ENCODE results near the gene CDHR4.
A peak's percentile ranks its signal among the peaks of the same experiment; 100 is the strongest.
"Not testable (repeated sequence)": the region's sequence is repeated elsewhere in the genome, so short reads cannot be mapped to it uniquely, and the experiment has no call there.

CDHR4 gene, protein sequence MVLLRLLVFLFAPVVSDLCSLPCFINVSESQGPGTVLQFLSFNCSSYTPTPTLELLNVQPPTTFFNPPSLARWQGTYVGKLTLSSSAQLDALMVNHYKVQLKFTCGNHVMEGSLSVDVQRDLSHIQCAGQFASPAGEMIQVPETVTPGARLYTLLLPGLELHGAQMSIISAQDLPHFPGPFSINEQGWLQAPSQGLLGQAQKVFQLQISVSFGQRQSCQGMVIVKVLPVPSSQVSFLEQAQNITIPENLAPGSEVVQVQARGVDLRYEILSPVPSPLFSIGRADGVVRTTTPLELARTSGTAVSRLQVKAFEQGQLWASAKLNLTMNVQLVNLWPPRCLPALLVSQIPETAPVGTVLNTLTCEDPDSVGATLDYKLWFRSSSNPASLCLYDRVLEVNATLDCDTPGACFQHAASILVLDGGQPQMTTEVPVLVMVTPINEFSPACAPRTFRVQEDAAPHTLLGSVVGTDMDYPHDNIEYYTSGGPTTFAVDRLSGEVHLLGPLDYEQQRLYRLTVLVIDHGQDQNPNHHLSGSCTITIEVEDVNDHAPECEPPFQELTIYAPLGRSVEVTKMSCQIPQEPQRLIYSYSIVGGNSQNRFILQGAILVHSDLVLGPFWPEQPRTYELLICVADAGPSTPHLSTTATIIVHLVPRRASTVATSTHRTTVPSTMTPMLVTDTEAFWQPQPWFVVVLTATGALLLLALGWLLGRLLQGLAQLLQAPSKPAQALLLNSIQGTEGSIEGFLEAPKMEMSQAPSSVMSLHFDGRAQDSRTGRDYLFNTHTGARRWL

GRCh38 chr3:49799761-49800160 lies at the start of gene CDHR4:
Gene CDHR4 (minus strand): TSS chr3:49799873. CDS start chr3:49799812, 61 bp downstream.
- DNase-seq (ENCODE audit: low spot score): no peak

- DNase-seq (ENCODE audit: low spot score): no peak
Observed at GRCh38 chr3:49845694-49846093, 46.0 kb upstream of the CDHR4 start.

DNA sequence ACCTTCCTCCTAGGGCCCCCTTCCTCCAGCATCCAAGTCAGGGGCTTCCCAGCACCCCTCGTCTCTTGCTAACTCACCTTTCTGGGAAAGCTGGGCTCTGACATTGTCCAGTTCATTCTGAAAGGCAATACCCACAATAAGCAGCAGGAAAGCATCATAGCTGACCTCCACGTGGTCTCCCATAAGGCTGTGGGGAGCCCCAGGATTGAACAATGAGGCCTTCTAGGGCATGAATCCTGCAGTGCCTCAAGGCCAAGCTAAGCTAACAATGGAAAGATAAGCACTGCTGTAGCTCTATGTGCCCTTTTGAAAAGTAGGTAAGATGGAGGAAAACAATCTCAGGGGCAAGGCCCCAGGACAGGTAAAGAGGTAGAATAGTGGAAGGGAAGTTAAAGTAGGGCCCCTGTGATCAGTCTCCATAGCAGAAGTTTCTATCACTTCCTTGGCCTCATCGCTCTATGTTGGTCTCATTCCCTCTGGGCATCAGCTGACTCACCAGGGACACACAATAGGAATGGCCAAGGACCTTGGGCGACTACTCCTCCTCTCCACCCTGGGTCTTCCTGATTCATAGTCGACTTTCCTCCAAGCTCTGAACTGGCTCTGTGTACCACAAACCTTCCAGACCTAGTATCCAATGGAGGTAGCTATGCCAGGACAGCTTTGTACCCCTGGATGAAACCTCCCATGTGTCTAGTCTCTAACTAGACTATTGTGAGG lies 45.0 kb upstream of the CDHR4 start:
- DNase-seq (ENCODE audit: low spot score): no peak

DNA sequence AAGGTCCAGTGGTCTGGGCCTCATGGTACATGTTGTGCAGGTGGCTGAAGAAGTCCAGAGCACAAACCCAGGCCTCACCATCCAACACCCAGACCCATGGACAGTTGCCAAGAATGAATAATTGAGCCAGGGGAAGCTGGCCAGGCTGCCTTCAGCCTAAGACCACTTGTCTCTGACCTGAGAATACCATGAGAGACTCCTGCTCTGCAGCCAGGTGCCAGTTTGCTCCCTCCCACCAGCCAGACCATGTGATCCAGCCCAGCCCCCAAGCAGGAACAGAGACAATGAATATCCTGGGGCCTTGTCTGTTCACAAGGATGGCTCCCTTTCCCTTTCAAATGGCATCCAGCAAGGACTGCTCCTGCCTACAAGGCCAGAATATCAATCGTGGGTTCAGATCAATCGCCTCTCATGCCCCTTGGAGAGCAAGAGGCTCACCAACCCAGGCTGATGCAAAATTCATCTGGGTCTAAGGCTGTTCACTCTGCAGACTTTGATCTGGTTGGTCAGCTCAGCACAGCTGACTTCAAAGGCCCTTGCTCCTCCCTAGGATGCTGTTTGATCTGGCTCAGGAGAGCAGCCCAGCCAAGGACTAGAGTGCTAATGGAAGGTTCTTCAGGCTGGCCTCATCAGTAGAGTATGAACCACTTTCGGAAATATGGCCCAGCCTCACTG lies 43.3 kb upstream of the CDHR4 start:
- no peak for DNase-seq (ENCODE audit: low spot score)

DNA sequence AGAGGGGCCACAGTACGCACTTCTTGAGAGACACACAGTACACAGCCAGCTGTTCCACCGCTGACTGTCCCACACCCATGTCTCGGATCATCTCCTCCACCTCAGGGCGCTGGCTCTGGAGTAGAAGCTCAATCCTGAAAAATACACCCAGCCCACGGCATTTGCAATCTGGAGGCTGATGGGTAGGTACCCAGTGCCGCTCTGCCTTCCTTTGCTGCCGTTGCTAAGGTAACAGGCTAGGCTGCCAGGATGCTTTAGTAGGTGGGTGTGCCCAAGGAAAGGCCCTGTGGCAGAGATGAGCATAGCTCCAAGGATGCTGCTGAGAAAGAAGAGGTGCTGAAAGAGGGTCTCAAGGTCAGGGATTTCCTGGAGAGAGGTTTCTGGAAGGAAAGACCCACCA lies 42.1 kb upstream of the CDHR4 start:
- no peak for DNase-seq (ENCODE audit: low spot score)

DNA sequence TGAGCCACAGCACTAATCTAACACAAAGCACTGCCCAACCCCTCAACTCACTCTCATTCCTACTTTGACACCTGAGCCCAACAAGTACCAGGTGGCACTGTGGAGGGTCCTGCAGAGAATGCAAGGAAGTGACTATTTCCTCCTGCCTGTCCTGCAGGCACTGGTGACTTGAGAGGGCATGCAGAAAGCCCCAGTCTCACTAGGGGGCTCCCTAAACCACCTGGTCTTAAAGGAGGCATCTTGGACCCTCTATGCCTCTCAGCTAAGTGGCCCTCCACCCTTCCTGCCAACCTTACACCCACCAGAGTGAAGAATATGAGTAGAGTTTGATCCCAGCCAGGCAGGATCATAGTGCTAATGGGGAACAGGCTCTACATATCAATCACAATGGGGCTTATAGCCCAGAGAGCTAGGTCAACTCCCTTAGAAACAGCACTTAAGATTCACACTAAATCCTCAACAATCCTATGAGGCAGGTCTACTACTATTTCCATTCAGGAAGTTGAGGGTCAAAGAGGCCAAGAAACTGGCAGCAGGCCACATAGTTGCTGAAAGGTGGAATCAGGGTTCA lies 41.5 kb upstream of the CDHR4 start:
- DNase-seq (ENCODE audit: low spot score): peak; percentile 57

- DNase-seq (ENCODE audit: low spot score): no peak
Observed at GRCh38 chr3:49840388-49840787, 40.7 kb upstream of the CDHR4 start.

DNA sequence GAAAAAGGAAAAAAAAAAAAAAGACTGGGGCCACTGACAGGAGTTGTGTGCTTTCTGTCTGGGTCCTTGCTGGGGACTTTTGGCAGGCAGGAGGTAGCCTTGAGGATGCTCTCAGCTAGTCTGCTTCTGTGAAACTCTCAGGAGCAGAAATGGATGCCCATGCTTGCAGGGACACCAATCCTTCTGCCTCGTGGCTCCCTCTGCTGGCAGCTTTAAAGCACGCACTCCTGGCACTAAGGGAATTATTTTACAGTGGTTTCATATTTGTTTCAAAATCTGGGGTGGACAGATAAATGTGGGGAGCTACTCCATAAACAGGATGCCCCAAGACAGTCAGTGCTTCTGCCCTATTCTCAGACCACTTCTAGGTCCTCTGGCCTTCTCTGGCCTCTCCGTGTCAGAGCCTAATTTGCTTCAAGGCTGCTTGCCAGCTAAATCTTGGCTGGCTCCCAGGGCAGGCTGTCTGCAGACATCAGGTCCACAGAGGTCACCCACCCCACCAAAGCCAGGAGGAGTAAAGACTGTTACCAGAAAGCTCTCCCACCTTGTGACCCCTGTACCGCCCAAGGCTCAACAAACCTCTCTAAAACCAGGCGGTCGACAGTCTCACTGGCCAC lies 39.6 kb upstream of the CDHR4 start:
- DNase-seq (ENCODE audit: low spot score): peak; percentile 80

DNA sequence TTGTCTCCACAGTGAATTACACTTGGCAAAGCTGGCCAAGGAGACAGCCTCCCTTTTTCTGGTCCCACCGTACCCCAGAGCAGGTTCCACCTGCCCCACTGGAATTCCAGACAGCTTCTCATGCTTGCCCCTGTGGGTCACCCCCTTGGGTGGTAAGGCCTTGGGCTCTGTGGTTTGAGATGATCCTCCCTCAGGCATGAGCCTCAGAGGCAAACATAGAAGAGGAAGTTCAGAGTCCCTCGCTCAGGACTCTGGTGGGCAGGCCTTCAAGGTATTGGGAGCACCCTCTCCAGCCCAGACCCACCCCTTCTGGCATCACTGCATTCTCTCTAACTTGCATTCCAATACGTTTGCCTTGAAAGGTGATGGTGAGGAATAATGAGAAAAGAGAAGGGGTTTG lies 31.7 kb upstream of the CDHR4 start:
- no peak for DNase-seq (ENCODE audit: low spot score)

GRCh38 chr3:49826016-49826415 lies 26.3 kb upstream of the CDHR4 start:
- DNase-seq (ENCODE audit: low spot score): no peak

DNA sequence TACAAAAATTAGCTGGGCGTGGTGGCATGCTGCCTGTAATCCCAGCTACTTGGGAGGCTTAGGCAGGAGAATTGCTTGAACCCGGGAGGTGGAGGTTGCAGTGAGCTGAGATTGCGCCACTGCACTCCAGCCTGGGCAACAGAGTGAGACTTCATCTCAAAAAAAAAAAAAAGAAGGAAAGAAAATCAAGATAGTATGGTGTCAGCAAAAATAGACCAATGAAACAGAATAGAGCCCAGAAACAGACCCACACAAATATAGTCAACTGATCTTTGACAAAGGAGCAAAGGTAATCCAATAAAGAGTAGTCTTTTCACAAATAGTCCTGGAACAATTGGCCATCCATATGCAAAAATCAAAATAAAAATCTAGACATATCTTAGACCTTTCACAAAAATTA lies 23.5 kb upstream of the CDHR4 start:
- not testable (repeated sequence) for DNase-seq (ENCODE audit: low spot score)

GRCh38 chr3:49813497-49814174 lies 14.0 kb upstream of the CDHR4 start, which contains the start of gene UBA7:
Gene UBA7 (minus strand): TSS chr3:49813953. CDS start chr3:49813787, 166 bp downstream.
- DNase-seq (ENCODE audit: low spot score): no peak

DNA sequence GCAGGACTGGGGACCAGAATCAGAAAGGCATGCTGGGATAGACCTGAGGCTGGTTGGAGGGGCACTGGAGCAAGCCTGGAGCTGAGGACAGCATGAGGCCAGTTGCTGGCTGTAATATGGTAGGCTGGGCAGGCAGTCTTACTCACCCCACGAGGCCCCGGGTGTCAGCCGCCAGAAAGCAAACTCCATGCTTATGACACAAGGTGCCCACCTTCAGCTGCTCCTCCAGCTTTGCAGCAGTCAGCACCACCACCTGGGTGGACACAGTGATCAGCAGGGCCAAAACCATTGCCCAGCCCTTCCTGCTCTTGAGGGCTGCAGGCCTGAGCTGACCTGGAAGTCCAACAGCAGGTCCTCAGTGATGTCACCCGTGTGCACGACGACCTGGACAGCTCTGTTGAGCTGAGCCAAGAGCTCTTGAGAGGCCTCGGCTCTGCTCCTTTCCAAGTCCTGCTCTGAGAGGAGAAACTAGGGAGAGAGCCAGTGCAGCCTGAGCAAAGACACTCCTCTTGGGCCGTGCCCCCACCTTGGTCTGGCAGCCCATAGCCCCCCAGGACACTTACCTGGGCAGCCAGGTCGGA lies 13.3 kb upstream of the CDHR4 start:
- no peak for DNase-seq (ENCODE audit: low spot score)

DNA sequence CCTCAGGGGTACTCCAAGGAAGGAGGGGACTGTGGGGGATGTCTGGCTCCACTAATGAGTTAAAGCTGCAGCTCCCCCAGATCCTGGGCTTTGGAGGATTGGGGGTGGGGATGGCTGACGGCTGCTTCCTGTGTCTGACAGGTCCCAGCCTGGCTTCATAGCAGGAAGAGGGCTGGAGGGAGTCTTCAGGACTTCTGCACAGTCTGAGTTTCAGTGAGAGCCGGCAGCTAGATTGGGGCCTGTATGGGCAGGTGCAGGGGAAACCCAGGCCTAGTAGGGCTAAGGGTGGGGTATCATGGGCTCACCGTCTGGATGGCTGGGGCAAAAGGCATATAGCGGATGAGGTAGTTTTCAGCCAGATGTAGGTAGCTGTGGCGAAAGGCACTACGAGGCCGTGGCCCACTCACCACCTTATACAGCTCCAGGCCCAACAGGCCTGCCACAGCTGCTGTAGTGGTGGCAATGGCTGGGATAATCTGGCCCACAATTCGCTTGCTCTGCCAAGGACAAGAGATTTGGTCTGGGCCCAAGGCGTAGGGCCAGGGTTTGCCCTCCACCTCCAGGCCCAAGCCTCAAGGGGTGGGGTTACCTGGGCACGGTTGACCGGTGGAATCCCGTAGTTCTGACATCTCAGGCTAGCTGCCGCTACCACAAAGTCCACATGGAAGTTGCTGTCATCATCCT lies 7.9 kb upstream of the CDHR4 start:
- DNase-seq (ENCODE audit: low spot score): no peak

GRCh38 chr3:49806850-49807249 lies 7.2 kb upstream of the CDHR4 start:
- DNase-seq (ENCODE audit: low spot score): no peak

GRCh38 chr3:49805897-49806701 lies 6.4 kb upstream of the CDHR4 start:
- peak; percentile 49 for DNase-seq (ENCODE audit: low spot score)

GRCh38 chr3:49805367-49805782 lies 5.7 kb upstream of the CDHR4 start:
- DNase-seq (ENCODE audit: low spot score): no peak

- no peak for DNase-seq (ENCODE audit: low spot score)
Observed at GRCh38 chr3:49804141-49805041, 4.7 kb upstream of the CDHR4 start.
